Frontal cortex (tissue), 4 donors: ENCODE measurements around the gene MCRIP1. TPM values are rescaled to one million over a fixed set of nuclear protein-coding genes. Genes with fewer than 3 reads are reported as not detected.

ENCODE experiments used
- DNase-seq, 2 donors: peaks; one replicate each; pipeline ENCODE4 v3.0.0; 2012; ENCODE audit warnings: low spot score in 2 of 2
- FAIRE-seq: peaks from 2 replicates; lab custom pipeline; 2012; peaks lifted over from hg19 to GRCh38; lab: Jason Lieb, UNC
- total RNA-seq: library from RNA; depleted of rRNA; stranded (reverse); fragments of >200 nt; gene quantifications from one replicate; pipeline ENCODE4 v1.2.3, GENCODE V29; 2014
- donor health status: control.
- donor health status: control.
- donor health status: control.

Gene MCRIP1
- 86.4 TPM for total RNA-seq

- DNase-seq = peak; percentile 100
- FAIRE-seq = no peak
Measured at GRCh38 chr17:81833160-81833920, at the start of gene MCRIP1. MCRIP1 (minus strand) TSS chr17:81833291; CDS start chr17:81824506, 8,785 bp downstream.

GRCh38 chr17:81879121-81879520 is 46.0 kb upstream of the MCRIP1 start:
- DNase-seq = no peak

GRCh38 chr17:81878294-81878693 is 45.2 kb upstream of the MCRIP1 start:
- DNase-seq (no peak), FAIRE-seq (no peak)

More at GRCh38 chr17:81879121-81879520, 46.0 kb upstream of the MCRIP1 start:
- no peak for FAIRE-seq

- DNase-seq = no peak
- no peak for FAIRE-seq
Measured at GRCh38 chr17:81877569-81877968, 44.5 kb upstream of the MCRIP1 start.

GRCh38 chr17:81871387-81872230 is 38.5 kb upstream of the MCRIP1 start:
- FAIRE-seq (no peak), DNase-seq (peak; percentile 99)

- DNase-seq (no peak), FAIRE-seq (no peak)
Measured at GRCh38 chr17:81870981-81871386, 37.9 kb upstream of the MCRIP1 start, which contains the start of gene ARHGDIA. ARHGDIA (minus strand) TSS chr17:81871337; CDS start chr17:81869930, 1,407 bp downstream.

GRCh38 chr17:81870131-81870980 is 37.3 kb upstream of the MCRIP1 start:
- DNase-seq (no peak), FAIRE-seq (no peak)

GRCh38 chr17:81869221-81870130 is 36.4 kb upstream of the MCRIP1 start:
- peak; percentile 67 to 72 for DNase-seq
- no peak for FAIRE-seq

- no peak for FAIRE-seq
- no peak for DNase-seq
Measured at GRCh38 chr17:81868674-81869220, 35.7 kb upstream of the MCRIP1 start.

- DNase-seq (no peak), FAIRE-seq (no peak)
Measured at GRCh38 chr17:81867991-81868673, 35.0 kb upstream of the MCRIP1 start.

- DNase-seq = no peak
- FAIRE-seq = no peak
Measured at GRCh38 chr17:81867170-81867990, 34.3 kb upstream of the MCRIP1 start.

- DNase-seq (no peak), FAIRE-seq (no peak)
Measured at GRCh38 chr17:81866440-81867169, 33.5 kb upstream of the MCRIP1 start.

GRCh38 chr17:81865733-81866439 is 32.8 kb upstream of the MCRIP1 start:
- FAIRE-seq = no peak
- DNase-seq = no peak

GRCh38 chr17:81865358-81865732 is 32.3 kb upstream of the MCRIP1 start:
- FAIRE-seq (no peak), DNase-seq (no peak)

GRCh38 chr17:81863833-81864768 is 31.0 kb upstream of the MCRIP1 start:
- FAIRE-seq (no peak), DNase-seq (no peak)
